Thyroid gland (tissue), 4 donors: ENCODE data around the gene TAOK1. TPM values are rescaled to one million over a fixed set of nuclear protein-coding genes. Genes with fewer than 3 reads are reported as not detected.
A peak's percentile ranks its signal among the peaks of the same experiment; 100 is the strongest.

Experiments
- DNase-seq, 2 donors: peaks; one replicate each; pipeline ENCODE4 v3.0.0-alpha.2; 2019
- H3K27ac ChIP-seq, 3 donors: fragments of 200-600 bp; sonication (generic); 1 replicate in 2 of 3; 2 replicates in 1 of 3; pipeline ENCODE4 v1.5.1; 2016 to 2019; ENCODE audit warnings: mild to moderate bottlenecking in 1 of 3, moderate library complexity in 1 of 3
- H3K27me3 ChIP-seq: fragments of 200-600 bp; sonication (generic); one replicate; pipeline ENCODE4 v1.5.1; 2019
- H3K36me3 ChIP-seq, 2 donors: fragments of 200-600 bp; sonication (generic); one replicate each; pipeline ENCODE4 v1.5.1; 2016 to 2019
- H3K4me1 ChIP-seq, 2 donors: fragments of 200-600 bp; sonication (generic); one replicate each; pipeline ENCODE4 v1.5.1; 2017 to 2019
- H3K4me3 ChIP-seq, 3 donors: fragments of 200-600 bp; sonication (generic); replicated peaks in 1 of 3; 1 replicate in 2 of 3; 2 replicates in 1 of 3; pipeline ENCODE4 v1.5.1; 2016; ENCODE audit warnings: mild to moderate bottlenecking in 1 of 3
- H3K9me3 ChIP-seq: fragments of 200-600 bp; sonication (generic); one replicate; pipeline ENCODE4 v1.5.1; 2017
- CTCF ChIP-seq, 6 experiments: fragments of 200-600 bp in 3 of 6; fragments of 450-650 bp in 3 of 6; sonication (generic) in 3 of 6; IDR thresholded peaks; one replicate each; pipeline ENCODE4 v1.5.1; 2016 to 2019; ENCODE audit warnings: antibody characterized with exemption in 6 of 6, mild to moderate bottlenecking in 2 of 6, inconsistent platforms in 1 of 6, moderate library complexity in 1 of 6
- POLR2A ChIP-seq, 2 donors: fragments of 450-650 bp; IDR thresholded peaks; one replicate each; pipeline ENCODE4 v1.6.1; 2017; ENCODE audit warnings: antibody characterized with exemption in 2 of 2, mild to moderate bottlenecking in 2 of 2, moderate library complexity in 1 of 2
- WGBS, 2 donors: methylation state at CpG; one replicate each; pipeline ENCODE4 v1.1.5; 2017; 5-methylcytosine and 5-hydroxymethylcytosine counted together
- intact Hi-C: fragments of 100-400 bp; cut with DNase I; formaldehyde crosslinking; loops from one replicate; pipeline ENCODE4 v1.15.1; 2023
- total RNA-seq, 4 donors: library from RNA; depleted of rRNA; stranded (reverse); fragments of >200 nt; gene quantifications; one replicate each; pipeline ENCODE4 v1.2.3, GENCODE V29; 2016

Gene TAOK1
- total RNA-seq, 4 donors from 2014 or later = 62.9 to 87.5 (median 68.8) TPM

DNA sequence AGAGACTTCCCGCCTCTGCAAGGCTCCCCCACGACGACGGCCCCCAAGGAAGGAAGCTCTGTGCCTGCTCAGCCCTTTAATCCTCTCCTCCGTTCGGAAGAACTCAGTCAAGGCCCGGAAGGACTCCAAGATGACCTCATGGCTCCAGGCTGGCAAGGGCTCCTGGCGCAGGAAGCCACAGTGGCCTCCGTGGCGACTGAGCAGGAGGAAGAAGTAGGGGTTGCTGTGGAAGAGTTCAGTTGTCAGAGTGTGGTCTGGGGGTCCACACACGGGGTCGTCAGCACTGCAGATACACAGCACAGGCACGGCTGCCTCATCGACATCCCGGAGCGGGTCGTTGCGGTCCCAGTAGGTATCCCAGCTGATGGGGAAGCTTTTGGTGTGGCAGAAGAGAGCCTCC, 172.5 kb downstream of the TAOK1 start:
- Histone ChIP-seq H3K4me3 (no peak overlapping the region), H3K9me3 (no peaks in the 10 kb centered on the region), H3K4me1 (peaks cover 13 to 20% of the 10 kb centered on the region in 2 donors), H3K27me3 (no peaks in the 10 kb centered on the region), H3K36me3 (peaks cover 0 to 4% of the 10 kb centered on the region in 2 donors), H3K27ac (no peak overlapping the region)
- no peak for DNase-seq
- WGBS, 2 donors = 87 to 90% methylated on average over 17 of the region's 18 CpGs
- TF ChIP-seq POLR2A (IDR thresholded peaks at IDR 0.05) (no peak), CTCF (IDR thresholded peaks at IDR 0.05) (no peak)
- intact Hi-C loops = loop anchor here (10.0 kb wide), 1 partner anchor 178 kb away; no protein-coding TSS in a partner anchor

GRCh38 chr17:29563816-29564215, 173.7 kb downstream of the TAOK1 start:
- intact Hi-C loops = loop anchor here (10.0 kb wide), 1 partner anchor 179 kb away; no protein-coding TSS in a partner anchor
- no peaks in the 10 kb centered on the region for H3K27me3 ChIP-seq
- TF ChIP-seq CTCF (IDR thresholded peaks at IDR 0.05) = no peak
- TF ChIP-seq POLR2A (IDR thresholded peaks at IDR 0.05) = no peak
- no peak for DNase-seq
- no peak overlapping the region for H3K4me3 ChIP-seq
- peaks cover 0 to 4% of the 10 kb centered on the region in 2 donors for H3K36me3 ChIP-seq
- H3K4me1 ChIP-seq = peaks cover 10 to 18% of the 10 kb centered on the region in 2 donors
- no peak overlapping the region for H3K27ac ChIP-seq
- WGBS, 2 donors = 96 to 98% methylated on average over 3 of the region's 3 CpGs
- H3K9me3 ChIP-seq = no peaks in the 10 kb centered on the region

GRCh38 chr17:29565643-29566472, 175.7 kb downstream of the TAOK1 start:
- Histone ChIP-seq H3K4me3 (peak overlapping the region; percentile 34 to 58 (median 42)), H3K36me3 (peaks cover 0 to 4% of the 10 kb centered on the region in 2 donors), H3K4me1 (peaks cover 14 to 34% of the 10 kb centered on the region in 2 donors), H3K9me3 (no peaks in the 10 kb centered on the region), H3K27me3 (no peaks in the 10 kb centered on the region), H3K27ac (peak overlapping the region in 1 of 3 donors; percentile 78)
- TF ChIP-seq CTCF (IDR thresholded peaks at IDR 0.05) (no peak), POLR2A (IDR thresholded peaks at IDR 0.05) (no peak)
- 23 to 63% methylated on average over 9 to 33 of the region's 55 CpGs for WGBS, 2 donors
- peak; percentile 43 to 48 for DNase-seq
- intact Hi-C loops = loop anchor here (10.0 kb wide), 1 partner anchor 181 kb away; no protein-coding TSS in a partner anchor

DNA sequence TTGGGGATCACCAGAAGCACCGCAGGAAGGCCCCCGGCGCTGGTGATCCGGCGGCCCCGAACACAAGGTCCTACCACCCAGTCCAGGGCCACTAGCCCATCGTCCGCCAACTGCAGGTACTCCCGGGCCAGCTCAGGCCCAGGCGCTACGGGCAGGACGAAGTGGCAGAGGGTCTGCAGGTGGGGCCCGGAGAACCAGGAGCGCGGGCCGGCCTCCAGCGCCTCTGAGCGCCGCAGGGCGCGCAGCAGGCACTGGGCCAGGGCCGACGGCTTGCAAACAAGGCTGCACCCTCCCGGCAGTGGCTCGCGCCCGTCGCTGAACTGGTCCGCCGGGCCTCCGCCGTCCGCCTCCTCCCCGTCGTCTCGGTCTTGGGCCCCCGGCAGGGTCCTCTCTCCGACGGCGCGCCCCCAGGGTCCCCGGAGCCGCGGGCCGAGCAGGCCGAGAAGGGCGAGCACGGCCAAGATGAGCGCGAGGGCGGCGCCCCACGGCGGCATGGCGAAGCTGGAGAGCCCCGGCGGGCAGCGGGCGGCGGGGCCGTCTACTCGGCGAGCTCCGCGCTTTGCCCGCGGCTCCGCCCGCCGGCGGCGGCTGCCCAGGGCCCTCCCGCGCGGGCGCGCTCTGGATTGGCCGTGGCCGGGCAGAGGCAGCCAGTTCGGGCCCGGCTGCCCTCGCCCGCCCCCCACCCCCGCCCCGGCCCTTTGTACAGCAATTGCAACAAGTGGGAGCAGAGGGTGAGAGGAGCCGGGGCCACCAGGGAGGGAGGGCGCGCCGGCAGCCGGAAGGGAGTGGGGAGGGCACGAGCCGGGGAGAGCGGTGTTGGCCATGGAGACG, 176.5 kb downstream of the TAOK1 start, which contains the start of gene ABHD15:
Gene ABHD15, minus strand, starts transcription at position 565 of the 831 bp plus-strand sequence. Its CDS starts 71 bp downstream, at position 494.
- peak within 1 kb of the TSS; percentile 42 to 64 (median 58) for H3K4me3 ChIP-seq
- peaks cover 14 to 36% of the 10 kb centered on the region in 2 donors for H3K4me1 ChIP-seq
- no peaks in the 10 kb centered on the region for H3K9me3 ChIP-seq
- WGBS, 2 donors = 0 to 7% methylated on average over 13 to 25 of the region's 94 CpGs
- TF ChIP-seq POLR2A (IDR thresholded peaks at IDR 0.05) (peak in 1 of 2 donors; percentile 56), CTCF (IDR thresholded peaks at IDR 0.05) (peak in 1 of 6 experiments; percentile 3)
- H3K36me3 ChIP-seq = peaks cover 0 to 4% of the 10 kb centered on the region in 2 donors
- peak within 1 kb of the TSS; percentile 85 to 96 (median 88) for H3K27ac ChIP-seq
- no peaks in the 10 kb centered on the region for H3K27me3 ChIP-seq
- intact Hi-C loops = loop anchor here (10.0 kb wide), 1 partner anchor 182 kb away; no protein-coding TSS in a partner anchor
- DNase-seq = peak; percentile 78 to 80
